ENCODE results near the gene CLDN19. TPM values are rescaled to one million over a fixed set of nuclear protein-coding genes. Genes with fewer than 3 reads are reported as not detected.

Gene CLDN19
- total and polyA plus RNA-seq, 9 of the 15 experiments (the other 6 are each of a cell fraction or from before 2014, with no cell fraction given): not detected

DNA sequence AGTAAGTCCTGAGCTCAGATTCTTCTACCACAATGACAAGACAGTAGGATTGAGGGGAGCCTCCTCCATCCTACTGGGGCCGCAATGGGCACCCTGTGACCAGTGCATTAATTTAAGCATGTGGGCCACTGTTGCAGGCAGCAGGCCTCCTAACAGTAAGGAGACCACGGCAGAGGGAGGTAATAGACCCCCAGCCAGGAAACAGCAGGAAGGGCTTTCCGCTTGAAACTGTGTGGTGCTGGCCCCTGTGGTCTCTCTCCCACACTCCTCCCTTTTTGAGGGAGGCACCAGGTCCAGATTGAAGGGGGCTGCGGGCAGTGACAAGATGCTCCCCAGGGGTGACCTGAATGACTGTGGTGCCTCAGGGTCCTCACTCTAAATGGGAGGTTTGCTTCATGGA is 1.7 kb upstream of the CLDN19 start (continued):
- TF ChIP-seq MNT (conservative IDR thresholded peaks at IDR 0.05): no peak

DNA sequence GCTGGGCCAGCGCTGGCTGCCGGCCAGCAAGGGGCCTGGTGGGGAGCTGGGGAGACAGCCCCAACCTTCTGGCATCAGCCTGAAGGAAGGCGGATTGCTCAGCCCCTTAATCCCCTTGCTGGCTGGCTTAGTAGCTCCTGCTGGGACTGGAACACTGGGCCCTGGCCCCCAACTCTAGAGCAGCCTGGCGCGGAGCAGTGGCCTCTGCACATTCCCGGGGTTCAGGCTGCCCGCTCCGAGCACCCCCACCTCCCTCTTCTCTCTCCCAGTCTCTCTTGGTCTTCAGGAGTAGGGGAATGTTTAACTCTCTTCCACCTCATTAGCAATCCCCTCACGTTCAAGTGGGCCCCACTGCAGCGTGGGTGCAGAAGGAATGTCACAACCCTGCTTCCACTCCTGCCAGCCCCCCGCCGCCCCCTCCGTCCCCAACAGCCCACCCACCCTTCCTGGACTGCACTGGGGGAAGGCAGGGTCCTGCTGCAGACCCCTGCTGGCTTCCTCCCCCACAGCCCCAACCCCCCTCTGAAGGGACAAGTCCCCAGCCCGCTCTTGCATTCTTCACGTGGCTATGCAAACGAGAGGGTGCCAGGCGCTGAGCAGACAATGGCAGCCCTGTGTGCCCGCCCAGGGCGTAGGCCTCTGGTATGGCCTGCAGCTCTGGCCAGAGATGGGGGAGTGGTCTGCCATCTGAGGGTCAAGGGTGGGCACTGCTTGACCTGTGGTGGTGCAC is 980 bp upstream of the CLDN19 start:
- H3K4me2 ChIP-seq (ENCODE audit: insufficient read depth, low read length): no peak overlapping the region
- H3K27ac ChIP-seq (ENCODE audit: extremely low read depth, low read depth, low read length): no peak overlapping the region
- no peaks in the 10 kb centered on the region for H3K79me2 ChIP-seq (ENCODE audit: control insufficient read depth, insufficient read depth, low read length)
- DNase-seq (ENCODE audit: extremely low read depth in 1 of 4, low spot score in 3 of 4): no peak
- 23% methylated on average over 15 of the region's 19 CpGs for WGBS (ENCODE audit: insufficient coverage, low coverage, missing lambda C conversion rate)
- intact Hi-C loops (cut with micrococcal nuclease) (no loop called here), in situ Hi-C loops (cut with MboI) (loop anchor here (10.0 to 25.0 kb wide), 2 partner anchors 154 to 396 kb away; no protein-coding TSS in a partner anchor)
- H3K36me3 ChIP-seq (ENCODE audit: control insufficient read depth, insufficient read depth, low read length): peaks cover 4% of the 10 kb centered on the region; the same call in 2 of the 3 replicates
- ChIA-PET CTCF (ENCODE audit: low intra/inter-chr PET ratio) (no interaction called here), POLR2A (interaction anchor here (0.6 to 0.9 kb wide), 2 partner anchors 58 to 84 kb away, joined by 3 read pairs; no protein-coding TSS in a partner anchor)
- no peak overlapping the region for H2AFZ ChIP-seq (ENCODE audit: low read depth, low read length)
- H3K4me1 ChIP-seq (replicated peaks in 1 of 2; ENCODE audit: control insufficient read depth in 2 of 2, insufficient read depth in 2 of 2, low read length in 2 of 2): peaks cover 0 to 33% of the 10 kb centered on the region in 2 experiments; a peak in 2 of 5 replicates
- BruUV-seq (replicated peaks): no TSS peak
- no peak for ATAC-seq
- H3K27me3 ChIP-seq (ENCODE audit: control insufficient read depth in 2 of 2, insufficient read depth in 2 of 2, low read length in 2 of 2): peaks cover 4 to 29% of the 10 kb centered on the region in 2 experiments; a peak in 4 of 5 replicates
- H3K4me3 ChIP-seq: no peak overlapping the region
- TF ChIP-seq HEY1 (CRISPR knock-in tag; IDR thresholded peaks at IDR 0.05; ENCODE audit: borderline replicate concordance) (no peak), MAFF (IDR thresholded peaks at IDR 0.05; ENCODE audit: low read length) (no peak), ZBTB7A (IDR thresholded peaks at IDR 0.05; ENCODE audit: borderline replicate concordance, control insufficient read depth, low read depth, low read length) (peak; percentile 25; the same call in 1 of the 2 replicates), POLR3A (IDR thresholded peaks at IDR 0.05; ENCODE audit: borderline replicate concordance, extremely low read depth, insufficient read depth, insufficient read length) (no peak), ETS1 (conservative IDR thresholded peaks at IDR 0.05; ENCODE audit: control insufficient read depth, low read depth, low read length) (0 out of 2 replicates have a peak, but pooled peaks have one; percentile 22), MAFG (tag; conservative IDR thresholded peaks at IDR 0.05) (no peak), POLR2G (IDR thresholded peaks at IDR 0.05; ENCODE audit: low read depth, low read length) (no peak)
- no peak for FAIRE-seq
- peak overlapping the region in 1 of 2 experiments; percentile 23; a peak in 1 of 4 replicates for H3K9ac ChIP-seq (ENCODE audit: insufficient read depth in 1 of 2, low read depth in 2 of 2, low read length in 2 of 2)
- H3K9me1 ChIP-seq (ENCODE audit: control insufficient read depth, insufficient read depth, low read length): peaks cover 5% of the 10 kb centered on the region
- H4K20me1 ChIP-seq (replicated peaks; ENCODE audit: control insufficient read depth, insufficient read depth, low read length): peaks cover 5% of the 10 kb centered on the region; the same call in 1 of the 2 replicates
- no peaks in the 10 kb centered on the region for H3K9me3 ChIP-seq (replicated peaks; ENCODE audit: control insufficient read depth, insufficient read depth, low read depth, low read length)
